HepG2 (cell line): ENCODE results near the gene CGGBP1. TPM values are rescaled to one million over a fixed set of nuclear protein-coding genes. Genes with fewer than 3 reads are reported as not detected.

Source experiments
- ATAC-seq: fragments of 200-7000 bp; cut with Tn5 transposase; 3 replicates; pipeline ENCODE4 v1.9.1; 2020; ENCODE audit warnings: mild to moderate bottlenecking, moderate library complexity
- BruUV-seq: library from RNA; stranded (reverse); fragments of 400-500 nt; replicated peaks from 2 replicates; lab custom pipeline; 2021; lab: Mats Ljungman, UMichigan
- CTCF ChIA-PET: fragments of 300-600 bp; formaldehyde crosslinking; extraction: SDS; loops from one replicate; lab custom pipeline; 2021; ENCODE audit warnings: low total read pairs, inconsistent platforms, low intra/inter-chr PET ratio; lab: Yijun Ruan, JAX
- POLR2A ChIA-PET: fragments of 350-600 bp; sonication (Branson Sonifier 250); formaldehyde crosslinking; loops from one replicate; lab custom pipeline; 2020; ENCODE audit warnings: antibody characterized with exemption, inconsistent platforms; lab: Yijun Ruan, JAX
- DNase-seq: peaks from one replicate; pipeline ENCODE4 v3.0.0-alpha.2; 2015; ENCODE audit warnings: low spot score
- FAIRE-seq: peaks from 3 replicates; lab custom pipeline; 2011; peaks lifted over from hg19 to GRCh38; lab: Jason Lieb, UNC
- H2AFZ ChIP-seq: one replicate; pipeline ENCODE4 v1.6.1; 2011; ENCODE audit warnings: low read length, inconsistent platforms
- H3K27ac ChIP-seq: fragments of 300-600 bp; 3 replicates; pipeline ENCODE4 v1.8.0; 2011; ENCODE audit warnings: mixed run types, mild to moderate bottlenecking, mixed read lengths, low read length, inconsistent platforms; ENCODE audit not compliant: insufficient read depth; ENCODE audit errors: extremely low read length
- H3K27me3 ChIP-seq, 2 experiments: fragments of 200-600 bp in 1 of 2; 2 replicates in 1 of 2; 3 replicates in 1 of 2; pipeline versions ENCODE4 v1.6.0 to v1.8.0; 2011; ENCODE audit warnings: low read length in 2 of 2, mild to moderate bottlenecking in 2 of 2, moderate library complexity in 2 of 2, inconsistent platforms in 1 of 2; ENCODE audit not compliant: insufficient read depth in 2 of 2, control insufficient read depth in 1 of 2
- H3K36me3 ChIP-seq, 2 experiments: fragments of 200-600 bp in 1 of 2; replicated peaks in 1 of 2; 2 replicates in 1 of 2; 3 replicates in 1 of 2; pipeline versions ENCODE4 v1.5.1 to v1.8.0; 2011; ENCODE audit warnings: low read length in 2 of 2, inconsistent platforms in 1 of 2; ENCODE audit not compliant: insufficient read depth in 2 of 2, control insufficient read depth in 1 of 2
- H3K4me1 ChIP-seq: 2 replicates; pipeline ENCODE4 v1.5.1; 2012; ENCODE audit warnings: low read length, inconsistent platforms; ENCODE audit not compliant: insufficient read depth
- H3K4me2 ChIP-seq: 2 replicates; pipeline ENCODE4 v1.6.0; 2011; ENCODE audit warnings: low read depth, low read length, inconsistent platforms
- H3K4me3 ChIP-seq, 3 experiments: fragments of 200-600 bp in 1 of 3; sonication (generic), shearing (Covaris generic) in 1 of 3; replicated peaks in 1 of 3; 2 replicates each; pipeline ENCODE4 v1.5.1; 2011 to 2016; ENCODE audit warnings: low read length in 3 of 3, inconsistent platforms in 2 of 3, low read depth in 2 of 3, mild to moderate bottlenecking in 2 of 3, control low read depth in 1 of 3, mixed read lengths in 1 of 3; ENCODE audit not compliant: insufficient read depth in 1 of 3
- H3K79me2 ChIP-seq: one replicate; pipeline ENCODE4 v1.6.1; 2011; ENCODE audit warnings: low read length, inconsistent platforms; ENCODE audit not compliant: insufficient read depth
- H3K9ac ChIP-seq: 2 replicates; pipeline ENCODE4 v1.6.0; 2011; ENCODE audit warnings: mild to moderate bottlenecking, low read depth, low read length, inconsistent platforms; ENCODE audit not compliant: insufficient read depth
- H3K9me3 ChIP-seq: 2 replicates; pipeline ENCODE4 v1.5.1; 2012; ENCODE audit warnings: mild to moderate bottlenecking, low read length
- H4K20me1 ChIP-seq: 2 replicates; pipeline ENCODE4 v1.6.0; 2011; ENCODE audit warnings: inconsistent platforms, mild to moderate bottlenecking, low read length, moderate library complexity; ENCODE audit not compliant: insufficient read depth
- ASH2L ChIP-seq: fragments of 300-600, 200-600 bp; sonication (generic); IDR thresholded peaks from 2 replicates; pipeline ENCODE4 v1.7.0; 2017; ENCODE audit warnings: low read depth, mild to moderate bottlenecking, moderate library complexity, mixed read lengths, low read length; ENCODE audit not compliant: insufficient read length
- FOXO1 ChIP-seq: sonication (generic); formaldehyde crosslinking; IDR thresholded peaks from 2 replicates; pipeline ENCODE4 v1.4.0; 2020; ENCODE audit warnings: missing genetic modification reagents
- IKZF1 ChIP-seq: fragments of 450-650 bp; IDR thresholded peaks from 2 replicates; pipeline ENCODE4 v1.7.1; 2016
- RBM22 ChIP-seq: fragments of 200-400 bp; formaldehyde crosslinking; optimal IDR thresholded peaks from 2 replicates; pipeline ENCODE3; 2017; ENCODE audit warnings: mild to moderate bottlenecking, low read length, moderate library complexity
- SAFB2 ChIP-seq: sonication (generic); formaldehyde crosslinking; IDR thresholded peaks from 2 replicates; pipeline ENCODE4 v1.5.1; 2020; ENCODE audit warnings: missing genetic modification reagents, low read depth, mild to moderate bottlenecking, borderline replicate concordance
- XBP1 ChIP-seq: sonication (generic); formaldehyde crosslinking; IDR thresholded peaks from 2 replicates; pipeline ENCODE4 v1.5.0; 2020; ENCODE audit warnings: missing genetic modification reagents
- ZBTB3 ChIP-seq: sonication (generic); formaldehyde crosslinking; IDR thresholded peaks from 2 replicates; pipeline ENCODE4 v1.4.0; 2020; ENCODE audit warnings: low read depth, mild to moderate bottlenecking, moderate library complexity, missing genetic modification reagents, borderline replicate concordance
- ZBTB8A ChIP-seq: sonication (generic); formaldehyde crosslinking; IDR thresholded peaks from 2 replicates; pipeline ENCODE4 v1.4.0; 2020; ENCODE audit warnings: mild to moderate bottlenecking, low read depth, missing genetic modification reagents, borderline replicate concordance
- ZNF557 ChIP-seq: sonication (generic); formaldehyde crosslinking; IDR thresholded peaks from 2 replicates; pipeline ENCODE4 v1.4.0; 2020; ENCODE audit warnings: missing genetic modification reagents
- ZNF660 ChIP-seq: sonication (generic); formaldehyde crosslinking; IDR thresholded peaks from 2 replicates; pipeline ENCODE4 v1.5.1; 2020; ENCODE audit warnings: mild to moderate bottlenecking, low read depth, missing genetic modification reagents, borderline replicate concordance
- ZNF790 ChIP-seq: sonication (generic); formaldehyde crosslinking; IDR thresholded peaks from 2 replicates; pipeline ENCODE4 v1.8.0; 2022; ENCODE audit warnings: missing genetic modification reagents, mild to moderate bottlenecking, borderline replicate concordance
- ZSCAN12 ChIP-seq: sonication (generic); formaldehyde crosslinking; IDR thresholded peaks from 2 replicates; pipeline ENCODE4 v1.9.0; 2021; ENCODE audit warnings: mild to moderate bottlenecking, missing genetic modification reagents
- WGBS: methylation state at CpG from one replicate; pipeline ENCODE4 v1.1.6; 2017; ENCODE audit warnings: low lambda C conversion rate; 5-methylcytosine and 5-hydroxymethylcytosine counted together
- in situ Hi-C: cut with HindIII; loops from 2 replicates; pipeline ENCODE4 v1.10.0; 2017; ENCODE audit warnings: low pct_unique_long_range_greater_than_20kb; ENCODE audit not compliant: extremely low pct_ligation_motif_present
- intact Hi-C: fragments of 100-400 bp; cut with micrococcal nuclease; formaldehyde crosslinking; loops from one replicate; pipeline ENCODE4 v1.10.0; 2022; ENCODE audit not compliant: unreplicated experiment
- polyA plus RNA-seq, 8 experiments: library from polyadenylated mRNA; depleted of rRNA in 3 of 8; stranded (reverse) in 7 of 8; unstranded in 1 of 8; fragments of >200 nt; fragmentation: Illumina TruSeq in 4 of 8; extraction: Trizol in 4 of 8; gene quantifications; 2 replicates each; pipeline versions ENCODE4 v1.2.1 to v1.2.3, GENCODE V29; 2011 to 2016; ENCODE audit warnings: low read depth in 4 of 8, missing spikeins in 1 of 8, mixed read lengths in 1 of 8; ENCODE audit not compliant: insufficient read depth in 1 of 8
- total RNA-seq, 5 experiments: library from RNA; depleted of rRNA; stranded (reverse); fragments of >200 nt; fragmentation: Illumina TruSeq; extraction: Trizol; gene quantifications; 2 replicates each; pipeline ENCODE4 v1.2.3, GENCODE V29; 2016; ENCODE audit warnings: low read depth in 1 of 5

CGGBP1 gene
- total and polyA plus RNA-seq, 2 of the 13 experiments (the other 11 are each of a cell fraction or from before 2014, with no cell fraction given) = 38.9 to 47.0 TPM

DNA sequence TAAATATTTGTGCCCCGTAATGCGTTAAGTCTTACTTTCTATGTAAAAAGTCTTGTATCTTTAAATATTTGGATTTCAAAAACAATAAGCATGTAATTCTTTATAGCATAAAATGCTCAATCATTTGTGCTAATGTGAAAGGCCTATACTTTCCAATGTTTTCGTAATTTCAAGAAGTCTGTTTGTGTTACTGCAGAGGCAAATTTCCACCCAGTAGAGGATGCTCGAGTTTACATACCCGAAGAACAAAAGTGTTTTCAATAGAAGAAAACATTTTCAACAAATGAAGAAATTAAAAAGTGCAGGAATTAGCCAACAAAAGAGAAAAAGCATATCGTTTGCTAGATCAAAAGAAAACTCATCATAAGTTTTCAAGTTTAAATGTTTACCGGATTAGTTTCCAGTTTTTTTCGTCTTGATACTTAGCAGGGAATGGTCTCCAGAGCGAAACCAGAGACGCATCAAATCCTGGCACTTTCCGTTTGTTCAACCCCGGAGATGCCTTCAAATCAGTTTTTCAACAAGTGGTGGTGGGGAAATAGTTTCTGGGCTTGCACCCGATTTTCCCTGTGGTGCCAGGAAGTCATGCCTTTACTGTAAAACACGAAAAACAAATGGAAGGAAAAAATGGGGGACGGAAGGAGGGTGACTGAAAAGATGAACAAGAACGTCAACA lies 1.0 kb downstream of the CGGBP1 start:
- Histone ChIP-seq H3K27me3 (no peaks in the 10 kb centered on the region; a peak in 1 of 5 replicates), H3K9me3 (no peaks in the 10 kb centered on the region), H3K36me3 (peaks cover 3 to 13% of the 10 kb centered on the region in 2 experiments; a peak in 2 of 5 replicates), H3K4me1 (peaks cover 30% of the 10 kb centered on the region), H4K20me1 (peaks cover 4% of the 10 kb centered on the region; the same call in 1 of the 2 replicates), H3K4me3 (peak overlapping the region; percentile 75 to 88 (median 79))
- FAIRE-seq (no peak), ATAC-seq (no peak)
- intact Hi-C loops = loop anchor here (5.0 to 10.0 kb wide), 2 partner anchors 75 to 127 kb away; no protein-coding TSS in a partner anchor
- CTCF ChIA-PET = no interaction called here
- BruUV-seq = TSS peak; percentile 67
- 16% methylated on average over 16 of the region's 16 CpGs for WGBS
- peak; percentile 35 for TF ChIP-seq ASH2L
- TF ChIP-seq ZBTB8A (CRISPR knock-in tag) = 0 out of 2 replicates have a peak, but pooled peaks have one; percentile 3
- no peak for TF ChIP-seq SAFB2
- 0 out of 2 replicates have a peak, but pooled peaks have one; percentile 11 for TF ChIP-seq ZBTB3 (CRISPR knock-in tag)
- no peak for TF ChIP-seq FOXO1 (CRISPR knock-in tag)
- TF ChIP-seq, all 625 proteins: peak for 3
- H3K4me2 ChIP-seq = peak overlapping the region; percentile 71
- peak overlapping the region; percentile 88 for H3K27ac ChIP-seq
- POLR2A ChIA-PET = interaction anchor here (0.7 to 2.1 kb wide), 6 partner anchors 9 to 92 kb away, joined by 3 to 19 read pairs (median 3); partner anchors contain the start of gene C3orf38
- in situ Hi-C loops = loop anchor here (5.0 kb wide), 1 partner anchor 95 kb away; no protein-coding TSS in a partner anchor
- no peak for DNase-seq
- peak overlapping the region; percentile 34 for H2AFZ ChIP-seq
- H3K79me2 ChIP-seq = peaks cover 51% of the 10 kb centered on the region
- H3K9ac ChIP-seq = peak overlapping the region; percentile 79

DNA sequence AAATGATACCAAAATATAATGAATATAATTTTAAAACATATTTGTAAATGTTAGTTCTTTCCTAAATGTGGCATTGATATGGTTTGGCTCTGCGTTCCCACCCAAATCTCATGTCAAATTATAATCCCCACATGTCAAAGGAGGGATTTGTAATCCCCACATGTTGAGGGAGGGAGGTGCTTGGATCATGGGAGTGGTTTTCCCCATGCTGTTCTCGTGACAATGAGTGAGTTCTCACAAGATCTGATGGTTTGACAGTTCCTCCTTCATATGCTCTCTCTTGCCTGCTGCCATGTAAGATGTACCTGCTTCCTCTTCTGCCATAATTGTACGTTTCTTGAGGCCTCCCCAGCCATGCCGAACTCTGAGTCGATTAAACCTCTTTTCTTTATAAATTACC lies 12.0 kb downstream of the CGGBP1 start:
- TF ChIP-seq ZNF660 (CRISPR knock-in tag) = no peak
- TF ChIP-seq FOXO1 (CRISPR knock-in tag) = no peak
- TF ChIP-seq XBP1 (CRISPR knock-in tag) = no peak
- no peak for TF ChIP-seq IKZF1
- TF ChIP-seq RBM22 = no peak
- no peak for TF ChIP-seq ZNF790
- no peak for TF ChIP-seq ZNF557
- no peak for TF ChIP-seq ZSCAN12 (CRISPR knock-in tag)
- Histone ChIP-seq H3K4me1 (no peaks in the 10 kb centered on the region), H3K36me3 (no peaks in the 10 kb centered on the region), H3K9me3 (no peaks in the 10 kb centered on the region), H3K9ac (no peak overlapping the region), H3K27me3 (no peaks in the 10 kb centered on the region; a peak in 1 of 5 replicates), H3K4me2 (no peak overlapping the region), H3K27ac (no peak overlapping the region), H4K20me1 (no peaks in the 10 kb centered on the region), H2AFZ (no peak overlapping the region), H3K79me2 (no peaks in the 10 kb centered on the region), H3K4me3 (no peak overlapping the region)
- in situ Hi-C loops = no loop called here
- BruUV-seq = no TSS peak
- ATAC-seq (no peak), FAIRE-seq (no peak), DNase-seq (no peak)
- intact Hi-C loops = no loop called here
- ChIA-PET CTCF (no interaction called here), POLR2A (no interaction called here)
- WGBS = 41% methylated on average over 5 of the region's 5 CpGs
